Frontal cortex (tissue), 4 donors: ENCODE measurements around the gene DDX50. TPM values are rescaled to one million over a fixed set of nuclear protein-coding genes. Genes with fewer than 3 reads are reported as not detected.
"Not testable (repeated sequence)": the region's sequence is repeated elsewhere in the genome, so short reads cannot be mapped to it uniquely, and the experiment has no call there.

Source experiments
- DNase-seq, 2 donors: peaks; one replicate each; pipeline ENCODE4 v3.0.0; 2012; ENCODE audit warnings: low spot score in 2 of 2
- FAIRE-seq: peaks from 2 replicates; lab custom pipeline; 2012; peaks lifted over from hg19 to GRCh38; lab: Jason Lieb, UNC
- total RNA-seq: library from RNA; depleted of rRNA; stranded (reverse); fragments of >200 nt; gene quantifications from one replicate; pipeline ENCODE4 v1.2.3, GENCODE V29; 2014
- donor health status: control.
- donor health status: control.
- donor health status: control.

DDX50 gene, protein sequence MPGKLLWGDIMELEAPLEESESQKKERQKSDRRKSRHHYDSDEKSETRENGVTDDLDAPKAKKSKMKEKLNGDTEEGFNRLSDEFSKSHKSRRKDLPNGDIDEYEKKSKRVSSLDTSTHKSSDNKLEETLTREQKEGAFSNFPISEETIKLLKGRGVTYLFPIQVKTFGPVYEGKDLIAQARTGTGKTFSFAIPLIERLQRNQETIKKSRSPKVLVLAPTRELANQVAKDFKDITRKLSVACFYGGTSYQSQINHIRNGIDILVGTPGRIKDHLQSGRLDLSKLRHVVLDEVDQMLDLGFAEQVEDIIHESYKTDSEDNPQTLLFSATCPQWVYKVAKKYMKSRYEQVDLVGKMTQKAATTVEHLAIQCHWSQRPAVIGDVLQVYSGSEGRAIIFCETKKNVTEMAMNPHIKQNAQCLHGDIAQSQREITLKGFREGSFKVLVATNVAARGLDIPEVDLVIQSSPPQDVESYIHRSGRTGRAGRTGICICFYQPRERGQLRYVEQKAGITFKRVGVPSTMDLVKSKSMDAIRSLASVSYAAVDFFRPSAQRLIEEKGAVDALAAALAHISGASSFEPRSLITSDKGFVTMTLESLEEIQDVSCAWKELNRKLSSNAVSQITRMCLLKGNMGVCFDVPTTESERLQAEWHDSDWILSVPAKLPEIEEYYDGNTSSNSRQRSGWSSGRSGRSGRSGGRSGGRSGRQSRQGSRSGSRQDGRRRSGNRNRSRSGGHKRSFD
- total RNA-seq: 51.4 TPM

DNA sequence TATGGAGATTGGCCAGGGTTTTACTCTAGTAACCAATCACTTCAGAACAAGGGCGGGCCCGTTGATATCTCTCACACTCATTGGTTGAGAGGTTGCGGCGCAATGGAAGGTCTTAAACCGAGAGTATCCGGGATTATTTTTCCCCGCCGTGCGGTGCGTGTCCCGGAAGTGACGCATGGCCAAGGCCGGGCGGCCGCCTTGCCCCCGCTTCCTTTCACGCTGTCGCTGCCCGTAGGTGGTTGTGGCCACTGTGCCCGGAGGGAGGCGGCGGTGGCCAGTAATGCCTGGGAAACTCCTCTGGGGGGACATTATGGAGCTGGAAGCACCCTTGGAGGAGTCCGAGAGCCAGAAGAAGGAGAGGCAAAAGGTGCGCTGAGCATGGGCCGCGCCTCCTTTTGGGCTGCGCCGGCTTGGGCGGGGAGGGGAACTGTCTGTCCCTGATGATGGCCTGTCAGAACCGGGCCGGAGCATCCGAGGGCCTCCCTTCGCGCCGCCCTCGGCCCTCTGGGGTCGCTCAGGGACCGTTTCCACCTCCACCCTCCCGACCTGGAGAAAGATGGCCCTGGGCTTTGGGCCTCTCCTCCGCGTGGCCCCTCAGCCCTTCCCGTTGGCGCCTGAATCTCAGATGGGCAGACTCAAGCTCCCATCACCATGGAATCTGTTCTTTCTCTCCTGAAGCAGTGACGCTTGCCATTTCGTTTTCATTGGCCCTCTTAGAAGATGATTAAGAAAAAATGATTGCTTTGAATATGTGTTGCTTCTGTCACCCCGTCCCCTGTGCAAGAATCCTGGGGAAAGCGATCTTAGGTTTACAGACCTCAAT, at the start of gene DDX50:
TSS of gene DDX50 (plus strand) at position 211 of the 823 bp plus-strand sequence. CDS start at position 281, 70 bp downstream.
- FAIRE-seq (peak; percentile 97), DNase-seq (peak; percentile 84 to 88)

- DNase-seq: no peak
- no peak for FAIRE-seq
Observed at GRCh38 chr10:68856352-68856751, 44.8 kb upstream of the DDX50 start.

- FAIRE-seq (no peak), DNase-seq (no peak)
Observed at GRCh38 chr10:68857005-68857404, 44.1 kb upstream of the DDX50 start.

GRCh38 chr10:68861253-68861652, 39.9 kb upstream of the DDX50 start:
- DNase-seq (no peak), FAIRE-seq (no peak)

DNA sequence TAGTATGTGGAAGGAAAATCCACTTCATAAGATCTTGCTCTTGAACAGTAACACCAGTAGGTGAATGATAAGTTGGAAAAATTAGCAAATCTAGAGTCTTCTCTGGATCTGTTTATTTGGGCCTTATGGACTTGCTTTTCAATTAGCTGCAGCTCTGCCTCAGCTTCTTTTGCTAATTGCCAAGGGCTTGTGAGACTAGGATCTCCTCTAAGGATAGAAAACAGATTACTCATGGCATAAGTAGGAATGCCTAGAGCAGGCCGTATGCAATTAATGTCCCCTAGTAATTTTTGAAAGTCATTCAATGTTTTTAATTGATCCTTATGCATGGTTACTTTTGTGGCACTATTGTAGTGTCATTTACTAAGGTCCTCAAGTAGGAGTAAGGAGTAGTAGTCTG, 36.5 kb upstream of the DDX50 start:
- no peak for FAIRE-seq
- no peak for DNase-seq

- FAIRE-seq, DNase-seq: not testable (repeated sequence)
Observed at GRCh38 chr10:68868173-68868572, 32.9 kb upstream of the DDX50 start.

DNA sequence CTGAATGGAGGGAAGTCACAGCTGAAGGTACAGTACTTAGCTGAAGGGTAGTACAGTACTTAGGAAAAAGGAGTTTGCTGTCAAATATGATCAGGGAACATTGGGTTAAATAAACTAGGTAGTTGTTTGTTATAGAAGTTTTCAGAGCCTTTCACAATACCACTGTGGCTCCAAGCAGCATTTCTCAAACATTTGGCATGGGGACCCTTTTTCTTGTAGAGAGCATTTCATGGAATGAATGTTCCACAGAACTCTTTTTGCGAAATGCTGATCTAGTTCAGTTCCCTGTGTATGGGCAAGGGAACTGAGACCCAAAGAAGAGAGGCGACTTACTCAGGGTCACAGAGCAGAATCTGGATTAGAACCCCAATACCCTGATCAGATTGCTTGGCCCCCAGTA, 31.5 kb upstream of the DDX50 start:
- DNase-seq (no peak), FAIRE-seq (no peak)

DNA sequence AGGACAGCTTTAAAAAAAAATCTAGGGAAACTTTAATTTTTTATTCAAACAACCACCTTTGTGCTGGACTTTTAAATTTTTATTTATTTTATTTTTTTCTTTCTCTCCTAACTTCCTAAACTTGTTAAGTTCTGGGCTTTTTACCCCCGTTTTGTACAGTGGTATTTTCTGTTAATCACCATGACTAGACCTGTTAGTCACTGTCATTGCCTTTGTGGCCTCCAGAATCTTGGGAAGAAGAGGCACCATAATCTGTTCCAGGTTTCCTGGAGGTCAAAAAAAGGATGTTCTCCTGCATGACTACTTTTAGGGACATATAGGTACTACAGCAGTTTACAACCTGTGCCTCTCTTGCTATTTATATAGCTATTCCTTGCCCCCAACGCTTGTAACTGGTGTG, 31.1 kb upstream of the DDX50 start:
- FAIRE-seq: no peak
- no peak for DNase-seq

DNA sequence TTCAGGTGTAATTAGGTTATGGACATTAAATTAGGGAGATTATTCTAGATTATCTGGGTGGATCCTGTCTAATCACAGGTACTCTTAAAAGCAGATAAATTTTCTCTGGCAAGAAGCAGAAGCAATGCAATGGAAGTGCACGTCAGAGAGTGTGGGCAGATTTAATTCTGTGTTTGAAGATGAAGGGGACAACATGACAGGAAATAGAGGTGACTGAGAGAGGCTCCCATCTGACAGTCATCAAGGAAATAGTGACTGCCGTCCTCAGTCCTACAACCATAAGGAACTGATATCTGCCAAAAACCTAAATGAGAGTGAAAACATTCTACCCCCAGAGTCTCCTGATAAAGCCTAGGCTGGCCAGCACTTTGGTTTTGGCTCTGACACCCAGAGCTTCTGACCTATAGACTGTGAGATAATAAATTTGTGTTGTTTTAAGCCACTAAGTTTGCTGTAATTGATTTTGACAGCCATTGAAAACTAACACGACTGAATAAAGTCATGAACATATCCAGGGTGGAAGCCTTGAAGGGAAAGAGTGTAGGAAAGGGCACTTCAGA, 30.5 kb upstream of the DDX50 start:
- FAIRE-seq (no peak), DNase-seq (no peak)

- no peak for DNase-seq
- no peak for FAIRE-seq
Observed at GRCh38 chr10:68871105-68871711, 29.9 kb upstream of the DDX50 start.

DNA sequence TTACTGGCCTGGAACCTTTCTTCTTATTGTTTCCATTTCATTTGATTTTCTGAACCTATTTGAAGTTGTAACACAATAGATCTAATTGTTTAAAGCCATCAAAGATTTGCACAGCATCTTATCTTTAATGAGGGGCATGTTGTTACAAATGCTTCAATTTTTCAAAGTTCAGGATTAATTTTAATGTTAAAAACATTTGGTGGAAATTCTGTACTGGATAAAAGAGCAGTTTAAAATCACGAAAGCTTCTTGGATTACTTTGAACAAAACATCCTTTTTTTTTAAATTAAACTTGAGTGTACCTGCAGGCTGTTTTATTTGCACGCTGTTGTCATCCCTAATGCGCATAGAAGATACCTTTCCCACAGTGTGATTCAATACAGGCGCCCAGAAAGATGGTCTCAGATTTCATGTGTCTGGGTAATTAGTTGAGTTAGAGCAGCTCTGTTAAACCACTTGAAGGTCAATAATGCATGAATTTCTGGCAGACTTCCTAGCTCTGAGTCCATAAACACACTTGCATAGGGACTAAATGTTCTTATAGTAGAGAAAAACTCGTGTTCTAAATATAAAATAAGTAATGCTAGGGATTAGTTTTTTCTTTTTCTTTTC, 29.3 kb upstream of the DDX50 start:
- FAIRE-seq: no peak
- no peak for DNase-seq

GRCh38 chr10:68876246-68877138, 24.6 kb upstream of the DDX50 start:
- DNase-seq (no peak), FAIRE-seq (no peak)

DNA sequence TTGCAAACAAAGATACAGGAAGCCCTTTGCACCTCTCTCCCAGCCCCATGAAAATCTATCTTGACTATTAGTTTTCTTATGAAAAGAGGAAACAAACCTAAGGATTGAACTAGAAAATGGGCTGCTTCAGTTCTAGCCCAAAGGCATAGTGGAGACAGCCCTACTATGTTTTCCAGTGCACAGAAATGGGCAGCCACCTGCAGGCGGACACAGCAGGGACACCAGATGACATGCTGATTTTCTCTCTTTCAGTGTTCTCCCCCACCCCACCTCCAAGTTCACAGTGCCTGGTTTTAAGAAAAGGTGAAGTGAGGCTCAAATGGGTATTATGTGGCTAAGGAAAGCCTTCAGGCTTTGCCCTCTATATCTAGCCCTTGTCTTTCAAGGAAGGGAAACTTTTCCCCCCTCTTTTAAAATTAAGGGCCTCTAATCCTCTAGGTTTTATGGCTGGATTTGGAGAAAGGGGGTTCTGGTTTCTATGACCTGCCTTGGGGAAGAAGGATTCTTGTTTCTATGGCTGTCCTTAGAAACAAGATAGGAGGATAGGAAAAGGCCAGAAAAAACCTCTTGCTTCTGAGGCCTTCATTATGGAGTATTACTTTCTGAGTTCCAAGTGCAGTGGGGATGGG, 23.5 kb upstream of the DDX50 start:
- DNase-seq (no peak), FAIRE-seq (no peak)

DNA sequence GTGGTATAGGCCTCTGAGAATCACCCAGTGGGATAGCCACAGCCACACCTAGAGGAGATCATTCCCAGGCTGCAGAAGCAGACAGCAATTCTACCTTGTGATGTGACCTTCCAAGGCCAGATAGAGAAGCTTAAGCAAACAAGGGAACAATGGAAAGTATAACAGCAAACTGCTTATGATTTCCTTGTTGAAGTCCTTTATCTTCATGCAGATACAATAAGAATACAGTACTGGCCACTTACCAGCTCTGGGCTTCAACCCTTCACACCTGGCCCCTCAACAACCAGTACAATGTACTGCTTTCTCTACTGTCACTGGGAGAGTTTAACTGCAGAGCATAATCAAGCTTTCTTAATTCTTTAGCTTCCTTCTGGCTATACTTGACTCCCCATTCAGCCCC, 22.6 kb upstream of the DDX50 start:
- FAIRE-seq: no peak
- DNase-seq: no peak

DNA sequence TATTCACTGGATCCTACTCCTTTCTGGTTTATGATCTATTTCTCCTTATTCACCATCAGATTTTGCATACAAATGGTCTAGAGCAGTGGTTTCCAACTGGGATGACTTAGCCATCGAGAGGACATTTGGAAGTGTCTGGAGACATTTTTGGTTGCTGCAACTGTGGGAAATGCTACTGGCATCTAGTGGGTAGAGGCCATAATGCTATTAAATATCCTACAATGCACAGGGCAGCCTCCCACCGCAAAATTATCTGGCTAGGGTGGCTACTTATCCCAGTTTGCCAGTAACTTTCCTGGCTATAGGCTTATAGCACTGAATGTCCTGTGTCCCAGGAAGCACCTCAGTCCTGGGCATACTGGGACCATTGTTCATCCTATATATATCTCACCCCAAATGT, 21.5 kb upstream of the DDX50 start:
- FAIRE-seq: no peak
- DNase-seq: no peak

- DNase-seq (no peak), FAIRE-seq (no peak)
Observed at GRCh38 chr10:68880181-68880580, 20.9 kb upstream of the DDX50 start.

- DNase-seq (no peak), FAIRE-seq (no peak)
Observed at GRCh38 chr10:68895041-68895440, 6.1 kb upstream of the DDX50 start.

GRCh38 chr10:68897336-68897741, 3.8 kb upstream of the DDX50 start:
- FAIRE-seq (peak; percentile 13), DNase-seq (peak; percentile 57 to 59)
